ENCODE results near the gene SARDH.

DNA sequence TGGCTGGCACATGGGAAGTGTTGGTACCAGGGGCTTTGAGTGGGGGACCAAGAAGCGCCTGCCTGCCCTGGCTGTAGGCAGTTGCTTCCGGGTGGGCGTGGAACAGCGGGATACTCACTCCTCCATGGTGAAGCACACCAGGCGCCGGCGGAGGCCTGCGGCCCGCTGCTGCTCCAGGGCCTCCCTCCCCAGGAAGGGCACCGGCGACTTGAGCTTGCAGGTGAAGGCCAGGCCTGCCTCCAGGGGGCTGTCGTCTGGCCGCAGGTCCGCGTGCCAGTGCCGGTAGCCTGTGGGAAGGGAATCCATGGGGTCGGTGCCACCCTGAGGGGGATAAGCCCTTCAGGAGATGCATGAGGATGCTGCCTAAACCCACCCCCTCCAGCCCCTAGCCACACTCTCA is 67.7 kb downstream of the SARDH start:
- TF ChIP-seq, protein P1, sequence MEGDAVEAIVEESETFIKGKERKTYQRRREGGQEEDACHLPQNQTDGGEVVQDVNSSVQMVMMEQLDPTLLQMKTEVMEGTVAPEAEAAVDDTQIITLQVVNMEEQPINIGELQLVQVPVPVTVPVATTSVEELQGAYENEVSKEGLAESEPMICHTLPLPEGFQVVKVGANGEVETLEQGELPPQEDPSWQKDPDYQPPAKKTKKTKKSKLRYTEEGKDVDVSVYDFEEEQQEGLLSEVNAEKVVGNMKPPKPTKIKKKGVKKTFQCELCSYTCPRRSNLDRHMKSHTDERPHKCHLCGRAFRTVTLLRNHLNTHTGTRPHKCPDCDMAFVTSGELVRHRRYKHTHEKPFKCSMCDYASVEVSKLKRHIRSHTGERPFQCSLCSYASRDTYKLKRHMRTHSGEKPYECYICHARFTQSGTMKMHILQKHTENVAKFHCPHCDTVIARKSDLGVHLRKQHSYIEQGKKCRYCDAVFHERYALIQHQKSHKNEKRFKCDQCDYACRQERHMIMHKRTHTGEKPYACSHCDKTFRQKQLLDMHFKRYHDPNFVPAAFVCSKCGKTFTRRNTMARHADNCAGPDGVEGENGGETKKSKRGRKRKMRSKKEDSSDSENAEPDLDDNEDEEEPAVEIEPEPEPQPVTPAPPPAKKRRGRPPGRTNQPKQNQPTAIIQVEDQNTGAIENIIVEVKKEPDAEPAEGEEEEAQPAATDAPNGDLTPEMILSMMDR (IDR thresholded peaks at IDR 0.05 in 4 of 5, conservative IDR thresholded peaks at IDR 0.05 in 1 of 5) = no peak
- no peak for TF ChIP-seq POLR2A (IDR thresholded peaks at IDR 0.05)
